Measurements from ENCODE around the gene RIPOR2.

GRCh38 chr6:24761193-24761835 is 174.4 kb downstream of the RIPOR2 start:
- TF ChIP-seq CTCF (IDR thresholded peaks at IDR 0.05 in 4 of 5, conservative IDR thresholded peaks at IDR 0.05 in 1 of 5) (no peak), POLR2A (IDR thresholded peaks at IDR 0.05) (no peak)
